Lung (tissue), 12 donors: ENCODE data around the gene HOXB1. TPM values are rescaled to one million over a fixed set of nuclear protein-coding genes. Genes with fewer than 3 reads are reported as not detected.

Experiments
- ATAC-seq: fragments of 200-7000 bp; cut with Tn5 transposase; one replicate; pipeline ENCODE4 v1.9.1; 2020; ENCODE audit warnings: moderate number of reproducible peaks; ENCODE audit not compliant: insufficient read depth, low FRiP score
- DNase-seq, 3 donors: peaks; one replicate each; pipeline ENCODE4 v3.0.0-alpha.2; 2013 to 2017
- H3K27ac ChIP-seq, 2 donors: one replicate each; pipeline ENCODE4 v1.5.1; 2013; ENCODE audit warnings: mild to moderate bottlenecking in 2 of 2, moderate library complexity in 2 of 2, control low read depth in 1 of 2, inconsistent platforms in 1 of 2, low read depth in 1 of 2, low read length in 1 of 2
- H3K27me3 ChIP-seq, 3 donors: one replicate each; pipeline ENCODE4 v1.5.1; 2013; ENCODE audit warnings: low read length in 2 of 3; ENCODE audit not compliant: control insufficient read depth in 3 of 3, insufficient read depth in 3 of 3
- H3K36me3 ChIP-seq, 4 donors: one replicate each; pipeline ENCODE4 v1.5.1; 2013; ENCODE audit warnings: low read length in 4 of 4, mild to moderate bottlenecking in 1 of 4, moderate library complexity in 1 of 4; ENCODE audit not compliant: control insufficient read depth in 4 of 4, insufficient read depth in 4 of 4
- H3K4me1 ChIP-seq, 5 donors: one replicate each; pipeline ENCODE4 v1.5.1; 2013; ENCODE audit warnings: low read length in 5 of 5, mild to moderate bottlenecking in 2 of 5, moderate library complexity in 1 of 5; ENCODE audit not compliant: control insufficient read depth in 5 of 5, insufficient read depth in 5 of 5
- H3K4me3 ChIP-seq: one replicate; pipeline ENCODE4 v1.5.1; 2013; ENCODE audit warnings: mild to moderate bottlenecking, control low read depth, moderate library complexity
- H3K9ac ChIP-seq, 2 donors: one replicate each; pipeline ENCODE4 v1.5.1; 2013; ENCODE audit warnings: low read length in 2 of 2, control low read depth in 1 of 2; ENCODE audit not compliant: insufficient read depth in 1 of 2
- H3K9me3 ChIP-seq, 4 donors: one replicate each; pipeline ENCODE4 v1.5.1; 2013; ENCODE audit warnings: low read length in 3 of 4, mild to moderate bottlenecking in 1 of 4, moderate library complexity in 1 of 4; ENCODE audit not compliant: control insufficient read depth in 4 of 4, insufficient read depth in 3 of 4
- WGBS, 2 donors: extraction: QIAGEN DNeasy Blood & Tissue Kit; methylation state at CpG; one replicate each; pipeline ENCODE4 v1.1.7; 2013; 5-methylcytosine and 5-hydroxymethylcytosine counted together
- polyA plus RNA-seq, 2 donors: library from polyadenylated mRNA; stranded (reverse); fragments of 200-250 nt; gene quantifications; one replicate each; pipeline ENCODE4 v1.2.1, GENCODE V29; 2013
- total RNA-seq, 2 donors: library from RNA; depleted of rRNA in 1 of 2; stranded (reverse); fragments of >200 nt in 1 of 2; gene quantifications; one replicate each; pipeline ENCODE4 v1.2.1, GENCODE V29; 2014 to 2021
- TF ChIP-seq, protein P1 (sequence below): IDR thresholded peaks from 2 replicates; pipeline ENCODE4 v1.5.1; 2012; ENCODE audit warnings: mild to moderate bottlenecking; ENCODE audit errors: control extremely low read depth, extremely low read depth
- donor health status: control.
- donor health status: control.
- donor health status: Bipolar disorder and iron deficiency.
- donor health status: healthy.
- donor health status: DM: yes; HTN: yes; CAD: no.

Gene HOXB1
- total and polyA plus RNA-seq, 4 donors: not detected

DNA sequence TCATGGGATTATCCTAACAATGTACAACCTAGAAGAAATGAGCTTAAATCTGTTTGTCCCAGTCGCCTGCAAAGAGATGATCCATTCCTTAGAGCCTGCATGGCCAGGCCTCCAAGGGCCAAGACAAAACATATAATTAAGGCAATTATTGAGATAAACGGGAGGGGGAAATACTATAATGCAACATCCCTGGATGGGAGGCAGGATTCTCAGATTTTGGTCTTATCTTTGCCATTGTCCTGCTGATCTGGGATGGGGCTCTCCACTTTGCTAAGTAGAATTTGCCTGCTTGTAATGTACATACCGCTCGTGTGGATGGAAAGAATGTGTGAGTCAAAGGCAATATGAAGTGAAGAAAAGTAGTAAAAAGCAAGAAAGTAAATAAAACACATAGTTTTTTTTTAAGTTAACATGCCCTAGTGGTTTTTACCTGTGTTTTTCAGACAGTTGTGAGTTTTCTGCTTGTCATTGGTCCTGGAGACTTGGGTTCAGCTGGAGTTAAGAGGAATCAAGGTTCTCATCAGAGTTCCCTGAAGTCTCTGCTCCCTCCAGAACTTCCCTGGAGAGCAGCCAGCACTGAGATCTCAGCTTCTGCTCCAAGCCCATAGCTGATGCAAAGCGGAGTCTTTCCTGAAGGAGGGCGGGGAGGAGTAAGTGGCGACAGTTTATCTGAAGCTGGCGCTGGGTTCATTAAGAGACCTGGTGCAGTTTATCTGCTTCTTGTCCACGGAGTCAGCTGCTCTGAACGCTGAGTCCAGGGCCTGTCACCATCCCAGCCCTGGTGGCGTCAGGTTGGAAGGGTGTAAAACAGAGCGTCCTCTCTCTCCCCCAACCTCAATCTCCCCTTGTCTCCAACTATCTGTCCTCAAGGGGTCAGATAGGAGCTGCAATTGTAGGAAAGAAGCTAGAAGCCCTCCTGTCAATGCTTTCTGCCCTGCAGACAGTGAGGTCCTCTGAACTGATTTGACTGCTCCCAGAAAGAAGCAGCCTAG lies 30.1 kb downstream of the HOXB1 start:
- Histone ChIP-seq H3K36me3 (no peaks in the 10 kb centered on the region), H3K9me3 (no peaks in the 10 kb centered on the region), H3K27me3 (peaks cover 0 to 14% (median 3%) of the 10 kb centered on the region in 3 donors), H3K4me3 (no peak overlapping the region), H3K4me1 (peaks cover 0 to 38% (median 10%) of the 10 kb centered on the region in 5 donors), H3K9ac (peak overlapping the region in 1 of 2 donors; percentile 36), H3K27ac (no peak overlapping the region)
- 53 to 66% methylated on average over 12 of the region's 12 CpGs for WGBS, 2 donors
- TF ChIP-seq, protein P1, sequence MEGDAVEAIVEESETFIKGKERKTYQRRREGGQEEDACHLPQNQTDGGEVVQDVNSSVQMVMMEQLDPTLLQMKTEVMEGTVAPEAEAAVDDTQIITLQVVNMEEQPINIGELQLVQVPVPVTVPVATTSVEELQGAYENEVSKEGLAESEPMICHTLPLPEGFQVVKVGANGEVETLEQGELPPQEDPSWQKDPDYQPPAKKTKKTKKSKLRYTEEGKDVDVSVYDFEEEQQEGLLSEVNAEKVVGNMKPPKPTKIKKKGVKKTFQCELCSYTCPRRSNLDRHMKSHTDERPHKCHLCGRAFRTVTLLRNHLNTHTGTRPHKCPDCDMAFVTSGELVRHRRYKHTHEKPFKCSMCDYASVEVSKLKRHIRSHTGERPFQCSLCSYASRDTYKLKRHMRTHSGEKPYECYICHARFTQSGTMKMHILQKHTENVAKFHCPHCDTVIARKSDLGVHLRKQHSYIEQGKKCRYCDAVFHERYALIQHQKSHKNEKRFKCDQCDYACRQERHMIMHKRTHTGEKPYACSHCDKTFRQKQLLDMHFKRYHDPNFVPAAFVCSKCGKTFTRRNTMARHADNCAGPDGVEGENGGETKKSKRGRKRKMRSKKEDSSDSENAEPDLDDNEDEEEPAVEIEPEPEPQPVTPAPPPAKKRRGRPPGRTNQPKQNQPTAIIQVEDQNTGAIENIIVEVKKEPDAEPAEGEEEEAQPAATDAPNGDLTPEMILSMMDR: no peak
- DNase-seq: peak; percentile 79 to 88 (median 87)
- no peak for ATAC-seq

GRCh38 chr17:48499735-48500434 lies 30.9 kb downstream of the HOXB1 start:
- ATAC-seq (no peak), DNase-seq (no peak)
- Histone ChIP-seq H3K27me3 (peaks cover 0 to 20% (median 3%) of the 10 kb centered on the region in 3 donors), H3K4me1 (peaks cover 0 to 38% (median 10%) of the 10 kb centered on the region in 5 donors), H3K4me3 (no peak overlapping the region), H3K27ac (no peak overlapping the region), H3K9me3 (no peaks in the 10 kb centered on the region), H3K36me3 (no peaks in the 10 kb centered on the region), H3K9ac (no peak overlapping the region)
- TF ChIP-seq, protein P1: no peak
- WGBS, 2 donors: 78 to 87% methylated on average over 5 of the region's 5 CpGs

- 94 to 99% methylated on average over 3 of the region's 3 CpGs for WGBS, 2 donors
- H3K4me3 ChIP-seq: no peak overlapping the region
- TF ChIP-seq, protein P1: no peak
- H3K9me3 ChIP-seq: no peaks in the 10 kb centered on the region
- H3K9ac ChIP-seq: no peak overlapping the region
- DNase-seq (no peak), ATAC-seq (no peak)
- H3K27me3 ChIP-seq: peaks cover 0 to 22% (median 3%) of the 10 kb centered on the region in 3 donors
- no peaks in the 10 kb centered on the region for H3K36me3 ChIP-seq
- peaks cover 0 to 39% (median 10%) of the 10 kb centered on the region in 5 donors for H3K4me1 ChIP-seq
- H3K27ac ChIP-seq: no peak overlapping the region
Measured at GRCh38 chr17:48499248-48499647, 31.6 kb downstream of the HOXB1 start.
